CD4-positive, alpha-beta memory T cell (primary cell): ENCODE data around the gene TP53. TPM values are rescaled to one million over a fixed set of nuclear protein-coding genes. Genes with fewer than 3 reads are reported as not detected.

Experiments
- CTCF ChIA-PET: fragments of 350-600 bp; sonication (Branson Sonifier 250); formaldehyde crosslinking; loops from one replicate; lab custom pipeline; 2021; ENCODE audit warnings: inconsistent platforms; ENCODE audit not compliant: partially characterized antibody; lab: Charles Lee
- POLR2A ChIA-PET: fragments of 350-600 bp; sonication (Branson Sonifier 250); formaldehyde crosslinking; loops from one replicate; lab custom pipeline; 2021; ENCODE audit not compliant: partially characterized antibody; lab: Charles Lee
- DNase-seq, 5 donors: peaks; one replicate each; pipeline versions ENCODE4 v3.0.0 to v3.0.0-alpha.2; 2020 to 2022; ENCODE audit warnings: mixed read lengths in 1 of 5
- H3K27ac ChIP-seq: one replicate; pipeline ENCODE4 v1.7.0; 2013; ENCODE audit warnings: low read depth, low read length
- H3K27me3 ChIP-seq: 2 replicates; pipeline ENCODE4 v1.7.0; 2013; ENCODE audit warnings: mild to moderate bottlenecking, low read length, moderate library complexity; ENCODE audit not compliant: insufficient read depth
- H3K36me3 ChIP-seq: 2 replicates; pipeline ENCODE4 v1.7.0; 2013; ENCODE audit warnings: mild to moderate bottlenecking, low read length, moderate library complexity; ENCODE audit not compliant: insufficient read depth
- H3K4me1 ChIP-seq: 2 replicates; pipeline ENCODE4 v1.7.0; 2013; ENCODE audit warnings: mild to moderate bottlenecking, low read length, moderate library complexity; ENCODE audit not compliant: insufficient read depth
- H3K4me3 ChIP-seq, 2 donors: one replicate each; pipeline ENCODE4 v1.7.0; 2013; ENCODE audit warnings: low read length in 2 of 2, mild to moderate bottlenecking in 1 of 2
- H3K9me3 ChIP-seq, 2 donors: one replicate each; pipeline ENCODE4 v1.7.0; 2013; ENCODE audit warnings: low read length in 2 of 2, control low read depth in 1 of 2; ENCODE audit not compliant: control insufficient read depth in 1 of 2
- H3K27ac Mint-ChIP-seq, 7 donors: one replicate each; pipeline ENCODE4 v1.8.0; 2020 to 2021; ENCODE audit warnings: mixed read lengths in 7 of 7, mild to moderate bottlenecking in 6 of 7, inconsistent platforms in 3 of 7, moderate library complexity in 3 of 7
- H3K27me3 Mint-ChIP-seq, 2 donors: one replicate each; pipeline ENCODE4 v1.8.0; 2020 to 2021; ENCODE audit warnings: mixed read lengths in 2 of 2
- H3K36me3 Mint-ChIP-seq, 2 donors: one replicate each; pipeline ENCODE4 v1.8.0; 2020 to 2021; ENCODE audit warnings: mixed read lengths in 2 of 2, inconsistent platforms in 1 of 2, mild to moderate bottlenecking in 1 of 2
- H3K4me1 Mint-ChIP-seq, 4 donors: one replicate each; pipeline ENCODE4 v1.8.0; 2020 to 2021; ENCODE audit warnings: mixed read lengths in 4 of 4, mild to moderate bottlenecking in 1 of 4
- H3K4me3 Mint-ChIP-seq, 8 donors: one replicate each; pipeline ENCODE4 v1.8.0; 2020 to 2021; ENCODE audit warnings: mixed read lengths in 8 of 8, mild to moderate bottlenecking in 7 of 8, moderate library complexity in 6 of 8, inconsistent platforms in 3 of 8
- H3K9me3 Mint-ChIP-seq, 8 donors: one replicate each; pipeline ENCODE4 v1.8.0; 2020 to 2021; ENCODE audit warnings: mixed read lengths in 8 of 8, mild to moderate bottlenecking in 5 of 8, inconsistent platforms in 3 of 8, moderate library complexity in 1 of 8
- intact Hi-C: fragments of 100-400 bp; cut with micrococcal nuclease; formaldehyde crosslinking; loops from one replicate; pipeline ENCODE4 v1.15.1; 2023
- polyA plus RNA-seq, 2 donors: library from polyadenylated mRNA; unstranded; fragments of 300-500 nt; fragmentation: Illumina TruSeq; gene quantifications; one replicate each; pipeline ENCODE4 v1.2.3, GENCODE V29; 2021
- total RNA-seq, 2 experiments: library from RNA; stranded (reverse); gene quantifications; one replicate each; pipeline ENCODE4 v1.2.3, GENCODE V29; 2021

The TP53 gene
- total and polyA plus RNA-seq, 4 experiments from 2014 or later, result 15.9 to 97.4 (median 62.2) TPM

GRCh38 chr17:7631398-7632380, 55.6 kb downstream of the TP53 start:
- Histone ChIP-seq H3K9me3 (no peaks in the 10 kb centered on the region), H3K4me3 (no peak overlapping the region), H3K4me1 (peaks cover 8% of the 10 kb centered on the region), H3K36me3 (no peaks in the 10 kb centered on the region), H3K27me3 (no peaks in the 10 kb centered on the region), H3K27ac (no peak overlapping the region)
- Mint-ChIP-seq H3K27me3 (no peaks in the 10 kb centered on the region), H3K4me1 (peaks cover 4 to 14% (median 8%) of the 10 kb centered on the region in 4 donors), H3K36me3 (peaks cover 0 to 3% of the 10 kb centered on the region in 2 donors), H3K9me3 (no peaks in the 10 kb centered on the region), H3K4me3 (no peak overlapping the region), H3K27ac (peak overlapping the region in 1 of 7 donors; percentile 69)
- intact Hi-C loops, result loop anchor here (1.0 kb wide), 1 partner anchor 57 kb away; the partner anchor contains the start of gene WRAP53
- ChIA-PET POLR2A (interaction anchor here (5.0 kb wide), 1 partner anchor 55 kb away, joined by 42 read pairs; the partner anchor contains the start of genes TP53 and WRAP53), CTCF (interaction anchor here (0.9 to 4.7 kb wide), 10 partner anchors 11 to 226 kb away, joined by 3 to 56 read pairs (median 3); partner anchors contain the start of genes ATP1B2, NAA38, TP53 and WRAP53)
- no peak for DNase-seq

GRCh38 chr17:7629939-7630571, 57.2 kb downstream of the TP53 start, which contains the start of gene SHBG:
TSS of gene SHBG (plus strand) at chr17:7630135. CDS start at chr17:7630173, 38 bp downstream.
- peaks cover 13% of the 10 kb centered on the region for H3K4me1 ChIP-seq
- no peak within 1 kb of the TSS for H3K27ac ChIP-seq
- Mint-ChIP-seq H3K27me3 (no peaks in the 10 kb centered on the region), H3K27ac (peak within 1 kb of the TSS in 2 of 7 donors; percentile 6 to 59), H3K4me3 (peak within 1 kb of the TSS in 2 of 8 donors; percentile 26 to 36), H3K36me3 (peaks cover 0 to 6% of the 10 kb centered on the region in 2 donors), H3K4me1 (peaks cover 4 to 20% (median 14%) of the 10 kb centered on the region in 4 donors), H3K9me3 (no peaks in the 10 kb centered on the region)
- no peak for DNase-seq
- CTCF ChIA-PET, result interaction anchor here (4.7 kb wide), 1 partner anchor 58 kb away, joined by 56 read pairs; the partner anchor contains the start of genes TP53 and WRAP53
- POLR2A ChIA-PET, result interaction anchor here (5.0 kb wide), 1 partner anchor 57 kb away, joined by 42 read pairs; the partner anchor contains the start of genes TP53 and WRAP53
- H3K36me3 ChIP-seq, result no peaks in the 10 kb centered on the region
- no peaks in the 10 kb centered on the region for H3K9me3 ChIP-seq
- H3K27me3 ChIP-seq, result no peaks in the 10 kb centered on the region
- intact Hi-C loops, result no loop called here
- no peak within 1 kb of the TSS for H3K4me3 ChIP-seq

DNA sequence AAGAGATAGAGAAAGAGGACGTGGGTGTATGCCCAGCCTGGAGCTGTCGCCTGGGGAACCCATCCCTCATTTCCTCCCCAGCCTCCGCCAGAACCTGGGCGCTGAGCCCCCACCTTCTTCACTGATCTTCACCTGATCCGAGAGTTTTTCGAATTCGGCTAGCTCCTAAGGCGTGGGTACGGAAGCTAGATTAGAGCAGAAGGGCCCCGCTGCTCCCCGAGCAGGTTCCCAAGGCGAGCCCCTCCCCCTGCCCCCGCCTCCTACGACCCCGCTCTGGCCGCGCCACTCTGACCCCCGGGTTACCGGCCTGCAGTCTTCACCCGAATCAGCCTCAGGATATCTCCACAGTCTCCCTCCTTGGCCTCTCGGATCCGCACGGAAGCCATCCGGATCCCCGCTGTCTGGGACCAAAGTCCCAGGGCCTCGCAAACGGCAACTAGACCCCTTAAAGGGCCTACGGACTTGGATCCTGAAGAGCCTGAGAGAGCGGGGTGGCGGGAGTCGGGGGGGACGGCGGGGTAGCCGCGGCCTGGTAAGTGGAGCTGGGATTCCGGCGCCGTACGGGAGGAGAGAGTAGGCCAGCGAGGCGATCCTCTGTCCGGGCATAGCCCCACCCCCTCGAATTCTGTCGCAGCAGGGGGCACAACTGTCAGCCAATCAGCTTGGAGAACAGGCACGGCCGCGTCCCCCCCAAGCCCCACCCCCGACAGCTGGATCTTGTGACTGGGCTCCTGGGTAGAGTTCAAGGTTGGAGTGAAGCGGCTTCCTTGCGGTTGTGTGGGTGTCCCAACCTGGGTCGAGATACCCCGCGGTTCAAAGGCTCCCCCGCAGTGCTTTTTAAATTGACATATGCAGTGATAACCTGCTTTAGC, 59.8 kb downstream of the TP53 start, which contains the start of gene SAT2:
Gene SAT2 (minus strand): TSS at position 572 of the 872 bp plus-strand sequence. CDS start 186 bp downstream, at position 386.
- H3K4me3 Mint-ChIP-seq, result peak within 1 kb of the TSS; percentile 91 to 95 (median 93)
- H3K27ac Mint-ChIP-seq, result peak within 1 kb of the TSS; percentile 75 to 96 (median 91)
- intact Hi-C loops, result loop anchor here (1.0 kb wide), 2 partner anchors 12 to 59 kb away; no protein-coding TSS in a partner anchor
- peaks cover 4 to 20% (median 14%) of the 10 kb centered on the region in 4 donors for H3K4me1 Mint-ChIP-seq
- DNase-seq, result peak; percentile 73 to 88 (median 75)
- H3K27ac ChIP-seq, result peak within 1 kb of the TSS; percentile 82
- H3K4me1 ChIP-seq, result peaks cover 13% of the 10 kb centered on the region
- H3K36me3 ChIP-seq, result no peaks in the 10 kb centered on the region
- ChIA-PET CTCF (interaction anchor here (0.9 to 2.9 kb wide), 8 partner anchors 9 to 109 kb away, joined by 3 to 28 read pairs (median 4); partner anchors contain the start of genes FXR2, TP53 and WRAP53), POLR2A (interaction anchor here (0.7 to 3.8 kb wide), 19 partner anchors 11 to 668 kb away, joined by 3 to 84 read pairs (median 4); partner anchors contain the start of genes ATP1B2, CD68, FXR2 and MPDU1)
- no peaks in the 10 kb centered on the region for H3K27me3 ChIP-seq
- H3K36me3 Mint-ChIP-seq, result peaks cover 0 to 6% of the 10 kb centered on the region in 2 donors
- H3K4me3 ChIP-seq, result peak within 1 kb of the TSS; percentile 76 to 82
- H3K9me3 Mint-ChIP-seq, result no peaks in the 10 kb centered on the region
- no peaks in the 10 kb centered on the region for H3K9me3 ChIP-seq
- no peaks in the 10 kb centered on the region for H3K27me3 Mint-ChIP-seq

GRCh38 chr17:7626956-7627249, 60.4 kb downstream of the TP53 start:
- peaks cover 4 to 20% (median 11%) of the 10 kb centered on the region in 4 donors for H3K4me1 Mint-ChIP-seq
- H3K36me3 Mint-ChIP-seq, result peaks cover 0 to 6% of the 10 kb centered on the region in 2 donors
- Histone ChIP-seq H3K4me1 (peaks cover 13% of the 10 kb centered on the region), H3K36me3 (no peaks in the 10 kb centered on the region), H3K4me3 (peak overlapping the region; percentile 76 to 82), H3K27me3 (no peaks in the 10 kb centered on the region), H3K27ac (peak overlapping the region; percentile 82), H3K9me3 (no peaks in the 10 kb centered on the region)
- ChIA-PET CTCF (interaction anchor here (0.9 to 2.9 kb wide), 8 partner anchors 10 to 109 kb away, joined by 3 to 28 read pairs (median 4); partner anchors contain the start of genes FXR2, TP53 and WRAP53), POLR2A (interaction anchor here (1.0 to 3.8 kb wide), 13 partner anchors 13 to 669 kb away, joined by 3 to 84 read pairs (median 8); partner anchors contain the start of genes ATP1B2, CD68, FXR2 and MPDU1)
- DNase-seq, result no peak
- no peaks in the 10 kb centered on the region for H3K9me3 Mint-ChIP-seq
- peak overlapping the region; percentile 75 to 96 (median 91) for H3K27ac Mint-ChIP-seq
- H3K4me3 Mint-ChIP-seq, result peak overlapping the region; percentile 91 to 95 (median 93)
- no peaks in the 10 kb centered on the region for H3K27me3 Mint-ChIP-seq
- intact Hi-C loops, result loop anchor here (1.0 kb wide), 2 partner anchors 12 to 59 kb away; no protein-coding TSS in a partner anchor

GRCh38 chr17:7626307-7626706, 61.0 kb downstream of the TP53 start:
- intact Hi-C loops, result no loop called here
- no peaks in the 10 kb centered on the region for H3K9me3 Mint-ChIP-seq
- no peak overlapping the region for H3K27ac ChIP-seq
- peaks cover 4 to 20% (median 11%) of the 10 kb centered on the region in 4 donors for H3K4me1 Mint-ChIP-seq
- H3K36me3 ChIP-seq, result no peaks in the 10 kb centered on the region
- H3K9me3 ChIP-seq, result no peaks in the 10 kb centered on the region
- peaks cover 13% of the 10 kb centered on the region for H3K4me1 ChIP-seq
- CTCF ChIA-PET, result interaction anchor here (1.1 to 2.9 kb wide), 6 partner anchors 10 to 108 kb away, joined by 3 to 28 read pairs (median 6); partner anchors contain the start of genes FXR2, TP53 and WRAP53
- DNase-seq, result no peak
- H3K4me3 Mint-ChIP-seq, result peak overlapping the region; percentile 38 to 95 (median 92)
- H3K27ac Mint-ChIP-seq, result peak overlapping the region in 2 of 7 donors; percentile 70 to 75
- no peak overlapping the region for H3K4me3 ChIP-seq
- H3K36me3 Mint-ChIP-seq, result peaks cover 0 to 6% of the 10 kb centered on the region in 2 donors
- POLR2A ChIA-PET, result interaction anchor here (1.0 to 3.8 kb wide), 7 partner anchors 12 to 171 kb away, joined by 3 to 84 read pairs (median 18); partner anchors contain the start of genes FXR2, MPDU1, POLR2A and SOX15
- no peaks in the 10 kb centered on the region for H3K27me3 ChIP-seq
- H3K27me3 Mint-ChIP-seq, result no peaks in the 10 kb centered on the region
